SK-N-SH (cell line): ENCODE data around the gene KRTAP10-8. TPM values are rescaled to one million over a fixed set of nuclear protein-coding genes. Genes with fewer than 3 reads are reported as not detected.
"Not testable (repeated sequence)": the region's sequence is repeated elsewhere in the genome, so short reads cannot be mapped to it uniquely, and the experiment has no call there.

Source experiments
- CTCF ChIA-PET: fragments of 300-600, 350-600 bp; formaldehyde crosslinking; extraction: SDS; loops from one replicate; lab custom pipeline; 2021; lab: Yijun Ruan, JAX
- POLR2A ChIA-PET: fragments of 350-600 bp; sonication (Branson Sonifier 250); formaldehyde crosslinking; extraction: SDS; loops from one replicate; lab custom pipeline; 2020; ENCODE audit warnings: antibody characterized with exemption, inconsistent platforms; lab: Yijun Ruan, JAX
- DNase-seq: peaks from one replicate; pipeline ENCODE4 v3.0.0; 2012
- H2AFZ ChIP-seq: fragments of 200-600 bp; sonication (generic); 2 replicates; pipeline ENCODE4 v1.8.1; 2016; ENCODE audit warnings: antibody characterized with exemption, mild to moderate bottlenecking, low read depth
- H3F3A ChIP-seq: fragments of 200-600 bp; sonication (generic); replicated peaks from 2 replicates; pipeline ENCODE3; 2016; ENCODE audit warnings: antibody characterized with exemption, mild to moderate bottlenecking; ENCODE audit not compliant: insufficient read depth
- H3K27ac ChIP-seq, 2 experiments: fragments of 200-500 bp in 1 of 2; fragments of 200-600 bp in 1 of 2; sonication (Bioruptor generic) in 1 of 2; sonication (generic), shearing (Covaris generic) in 1 of 2; 2 replicates each; pipeline versions ENCODE4 v1.5.1 to v1.6.1; 2014 to 2016; ENCODE audit warnings: low read depth in 2 of 2, inconsistent platforms in 1 of 2, low read length in 1 of 2, mild to moderate bottlenecking in 1 of 2, mixed read lengths in 1 of 2
- H3K27me3 ChIP-seq: fragments of 200-600 bp; sonication (generic), shearing (Covaris generic); 2 replicates; pipeline ENCODE4 v1.6.1; 2016; ENCODE audit warnings: mixed run types; ENCODE audit not compliant: insufficient read depth
- H3K36me3 ChIP-seq, 2 experiments: fragments of 200-500 bp in 1 of 2; fragments of 200-600 bp in 1 of 2; sonication (Bioruptor generic) in 1 of 2; sonication (generic) in 1 of 2; replicated peaks in 1 of 2; 2 replicates each; pipeline versions ENCODE3 to v1.5.1; 2014 to 2016; ENCODE audit warnings: low read length in 1 of 2, mild to moderate bottlenecking in 1 of 2; ENCODE audit not compliant: insufficient read depth in 2 of 2, control insufficient read depth in 1 of 2
- H3K4me1 ChIP-seq, 2 experiments: fragments of 200-500 bp in 1 of 2; fragments of 200-600 bp in 1 of 2; sonication (Bioruptor generic) in 1 of 2; sonication (generic), shearing (Covaris generic) in 1 of 2; 2 replicates each; pipeline versions ENCODE4 v1.5.1 to v1.6.1; 2014 to 2016; ENCODE audit warnings: low read depth in 1 of 2, low read length in 1 of 2, mixed run types in 1 of 2; ENCODE audit not compliant: insufficient read depth in 2 of 2, control insufficient read depth in 1 of 2
- H3K4me2 ChIP-seq: fragments of 200-600 bp; sonication (generic), shearing (Covaris generic); 2 replicates; pipeline ENCODE4 v1.6.1; 2017; ENCODE audit warnings: mixed run types
- H3K4me3 ChIP-seq, 2 experiments: fragments of 200-500 bp in 1 of 2; fragments of 200-600 bp in 1 of 2; sonication (Bioruptor generic) in 1 of 2; sonication (generic), shearing (Covaris generic) in 1 of 2; 2 replicates each; pipeline versions ENCODE4 v1.5.1 to v1.8.1; 2014 to 2016; ENCODE audit warnings: low read depth in 2 of 2, inconsistent platforms in 1 of 2, low read length in 1 of 2, mild to moderate bottlenecking in 1 of 2, mixed read lengths in 1 of 2, moderate library complexity in 1 of 2
- H3K79me2 ChIP-seq: fragments of 200-600 bp; sonication (generic); 2 replicates; pipeline ENCODE4 v1.8.1; 2017; ENCODE audit warnings: mild to moderate bottlenecking; ENCODE audit not compliant: insufficient read depth
- H3K9ac ChIP-seq: fragments of 200-600 bp; sonication (generic); 2 replicates; pipeline ENCODE4 v1.6.1; 2017; ENCODE audit warnings: mixed run types
- H3K9me2 ChIP-seq: fragments of 200-600 bp; sonication (generic); 2 replicates; pipeline ENCODE4 v1.6.1; 2017; ENCODE audit warnings: mixed run types
- H3K9me3 ChIP-seq: fragments of 200-600 bp; sonication (generic); 2 replicates; pipeline ENCODE4 v1.6.1; 2017; ENCODE audit warnings: mixed run types, mild to moderate bottlenecking, moderate library complexity
- H4K20me1 ChIP-seq: fragments of 200-600 bp; sonication (generic); 2 replicates; pipeline ENCODE4 v1.6.1; 2017; ENCODE audit warnings: mild to moderate bottlenecking, mixed run types; ENCODE audit not compliant: insufficient read depth
- WGBS: methylation state at CpG from one replicate; pipeline ENCODE4 v1.1.6; 2017; ENCODE audit warnings: low lambda C conversion rate; 5-methylcytosine and 5-hydroxymethylcytosine counted together
- polyA plus RNA-seq, 3 experiments: library from polyadenylated mRNA; depleted of rRNA; stranded (reverse); fragments of >200 nt; gene quantifications; 2 replicates each; pipeline ENCODE4 v1.2.3, GENCODE V29; 2012

KRTAP10-8 gene
- polyA plus RNA-seq, 1 of the 3 experiments (the other 2 are of a cell fraction): not detected

GRCh38 chr21:44661567-44661966 is 49.7 kb downstream of the KRTAP10-8 start:
- H3K4me1 ChIP-seq, POLR2A ChIA-PET, H3K4me2 ChIP-seq, H3K9me2 ChIP-seq, H3K36me3 ChIP-seq, H3K27me3 ChIP-seq, H2AFZ ChIP-seq, H3K4me3 ChIP-seq, H3F3A ChIP-seq, H3K27ac ChIP-seq, H3K79me2 ChIP-seq, H4K20me1 ChIP-seq, DNase-seq, H3K9me3 ChIP-seq, H3K9ac ChIP-seq: not testable (repeated sequence)
- 13% methylated on average over 7 of the region's 7 CpGs for WGBS
- CTCF ChIA-PET: interaction anchor here (0.6 kb wide), 1 partner anchor 72 kb away, joined by 3 read pairs; no protein-coding TSS in a partner anchor

Other genes starting within 250 kb of the KRTAP10-8 start
- gene LRRC3, start 156.6 kb upstream of the KRTAP10-8 start, polyA plus RNA-seq (2012; rRNA removed): 1.9 and 2.3 TPM in 2 replicates
- gene KRTAP10-1, start 71.9 kb upstream of the KRTAP10-8 start, polyA plus RNA-seq (2012; rRNA removed): not detected in 2 replicates
- gene KRTAP10-2, start 60.6 kb upstream of the KRTAP10-8 start, polyA plus RNA-seq (2012; rRNA removed): not detected in 2 replicates
- gene KRTAP10-3, start 53.3 kb upstream of the KRTAP10-8 start, polyA plus RNA-seq (2012; rRNA removed): not detected in 2 replicates
- gene KRTAP10-4, start 38.4 kb upstream of the KRTAP10-8 start, polyA plus RNA-seq (2012; rRNA removed): not detected in 2 replicates
- not detected in 2 replicates for gene KRTAP10-5, start 31.5 kb upstream of the KRTAP10-8 start, polyA plus RNA-seq (2012; rRNA removed)
- not detected in 2 replicates for gene KRTAP10-6, start 19.6 kb upstream of the KRTAP10-8 start, polyA plus RNA-seq (2012; rRNA removed)
- gene KRTAP10-7, start 11.5 kb upstream of the KRTAP10-8 start, polyA plus RNA-seq (2012; rRNA removed): not detected in 2 replicates
- gene KRTAP10-9, start 15.0 kb downstream of the KRTAP10-8 start, polyA plus RNA-seq (2012; rRNA removed): not detected in 2 replicates
- gene KRTAP10-10, start 25.3 kb downstream of the KRTAP10-8 start, polyA plus RNA-seq (2012; rRNA removed): not detected in 2 replicates
- not detected in 2 replicates for gene KRTAP10-11, start 34.3 kb downstream of the KRTAP10-8 start, polyA plus RNA-seq (2012; rRNA removed)
- gene KRTAP12-4, start 42.6 kb downstream of the KRTAP10-8 start, polyA plus RNA-seq (2012; rRNA removed): not detected in 2 replicates
- not detected in 2 replicates for gene KRTAP12-3, start 45.9 kb downstream of the KRTAP10-8 start, polyA plus RNA-seq (2012; rRNA removed)
- not detected in 2 replicates for gene KRTAP12-2, start 54.8 kb downstream of the KRTAP10-8 start, polyA plus RNA-seq (2012; rRNA removed)
- gene KRTAP12-1, start 70.1 kb downstream of the KRTAP10-8 start, polyA plus RNA-seq (2012; rRNA removed): not detected in 2 replicates
- not detected in 2 replicates for gene KRTAP10-12, start 85.1 kb downstream of the KRTAP10-8 start, polyA plus RNA-seq (2012; rRNA removed)
- gene TSPEAR, start 99.5 kb downstream of the KRTAP10-8 start, polyA plus RNA-seq (2012; rRNA removed): 0.03 and 0.08 TPM in 2 replicates
- gene UBE2G2, start 189.7 kb downstream of the KRTAP10-8 start, polyA plus RNA-seq (2012; rRNA removed): 129 and 149 TPM in 2 replicates
- gene SUMO3, start 206.0 kb downstream of the KRTAP10-8 start, polyA plus RNA-seq (2012; rRNA removed): 89.0 and 125 TPM in 2 replicates